Body of pancreas (tissue), 4 donors: ENCODE results near the gene POU2F2. TPM values are rescaled to one million over a fixed set of nuclear protein-coding genes. Genes with fewer than 3 reads are reported as not detected.

Experiments
- ATAC-seq: fragments of 150-250 bp; one replicate; pipeline ENCODE4 v1.9.1; 2016
- DNase-seq, 4 donors: peaks; one replicate each; pipeline ENCODE4 v3.0.0-alpha.2; 2019
- H3K27ac ChIP-seq, 4 donors: fragments of 200-600 bp; sonication (generic); 1 replicate in 3 of 4; 2 replicates in 1 of 4; pipeline versions ENCODE4 v1.5.1 to v1.6.1; 2016 to 2019; ENCODE audit warnings: mild to moderate bottlenecking in 1 of 4, mixed read lengths in 1 of 4, moderate library complexity in 1 of 4
- H3K27me3 ChIP-seq, 2 donors: fragments of 200-600 bp; sonication (generic); one replicate each; pipeline ENCODE4 v1.6.0; 2016; ENCODE audit warnings: mild to moderate bottlenecking in 1 of 2
- H3K36me3 ChIP-seq, 2 donors: fragments of 200-600 bp; sonication (generic); replicated peaks in 1 of 2; 2 replicates each; pipeline ENCODE4 v1.5.1; 2016; ENCODE audit warnings: low read depth in 2 of 2; ENCODE audit not compliant: insufficient read depth in 1 of 2
- H3K4me1 ChIP-seq: fragments of 200-600 bp; sonication (generic); one replicate; pipeline ENCODE4 v1.6.0; 2016
- H3K4me3 ChIP-seq, 2 donors: fragments of 200-600 bp; sonication (generic); 1 replicate in 1 of 2; 2 replicates in 1 of 2; pipeline ENCODE4 v1.5.1; 2016 to 2019
- H3K9me3 ChIP-seq, 3 donors: fragments of 200-600 bp; sonication (generic); 1 replicate in 2 of 3; 2 replicates in 1 of 3; pipeline ENCODE4 v1.5.1; 2016
- POLR2A ChIP-seq, 3 donors: fragments of 450-650 bp; IDR thresholded peaks; one replicate each; pipeline ENCODE4 v1.6.1; 2016; ENCODE audit warnings: antibody characterized with exemption in 3 of 3, mild to moderate bottlenecking in 2 of 3
- WGBS, 2 donors: methylation state at CpG; one replicate each; pipeline ENCODE4 v1.1.5; 2017; 5-methylcytosine and 5-hydroxymethylcytosine counted together
- intact Hi-C: fragments of 100-400 bp; cut with DNase I; formaldehyde crosslinking; loops from one replicate; pipeline ENCODE4 v1.15.1; 2023
- total RNA-seq, 2 donors: library from RNA; depleted of rRNA; stranded (reverse); fragments of >200 nt; gene quantifications; one replicate each; pipeline ENCODE4 v1.1.0, GENCODE V29; 2016
- TF ChIP-seq, protein P1 (sequence below), 7 experiments: fragments of 450-650 bp in 4 of 7; fragments of 200-600 bp in 3 of 7; sonication (generic) in 3 of 7; IDR thresholded peaks; one replicate each; pipeline ENCODE4 v1.5.1; 2016 to 2019; ENCODE audit warnings: antibody characterized with exemption in 7 of 7

POU2F2 gene
- total RNA-seq, 2 donors from 2014 or later = under 0.01 to 1.6 TPM

DNA sequence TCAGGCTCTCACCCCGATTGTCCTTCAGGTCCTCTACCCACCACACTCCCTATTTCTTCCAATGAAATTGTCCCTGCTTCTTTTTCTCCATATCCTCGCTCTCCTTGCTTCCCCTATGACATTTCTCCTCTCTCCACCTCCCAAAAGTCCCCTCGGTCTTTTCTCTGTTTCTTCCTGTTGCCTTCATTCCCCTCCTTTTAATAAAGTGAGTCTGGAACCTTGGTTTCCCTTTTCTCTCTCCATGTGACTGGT is 57.0 kb downstream of the POU2F2 start:
- Histone ChIP-seq H3K27ac (peak overlapping the region; percentile 88 to 99 (median 96)), H3K36me3 (peaks cover 10 to 11% of the 10 kb centered on the region in 2 donors), H3K4me3 (peak overlapping the region; percentile 29 to 38), H3K27me3 (no peaks in the 10 kb centered on the region), H3K4me1 (peaks cover 19% of the 10 kb centered on the region), H3K9me3 (no peaks in the 10 kb centered on the region)
- TF ChIP-seq, protein P1, sequence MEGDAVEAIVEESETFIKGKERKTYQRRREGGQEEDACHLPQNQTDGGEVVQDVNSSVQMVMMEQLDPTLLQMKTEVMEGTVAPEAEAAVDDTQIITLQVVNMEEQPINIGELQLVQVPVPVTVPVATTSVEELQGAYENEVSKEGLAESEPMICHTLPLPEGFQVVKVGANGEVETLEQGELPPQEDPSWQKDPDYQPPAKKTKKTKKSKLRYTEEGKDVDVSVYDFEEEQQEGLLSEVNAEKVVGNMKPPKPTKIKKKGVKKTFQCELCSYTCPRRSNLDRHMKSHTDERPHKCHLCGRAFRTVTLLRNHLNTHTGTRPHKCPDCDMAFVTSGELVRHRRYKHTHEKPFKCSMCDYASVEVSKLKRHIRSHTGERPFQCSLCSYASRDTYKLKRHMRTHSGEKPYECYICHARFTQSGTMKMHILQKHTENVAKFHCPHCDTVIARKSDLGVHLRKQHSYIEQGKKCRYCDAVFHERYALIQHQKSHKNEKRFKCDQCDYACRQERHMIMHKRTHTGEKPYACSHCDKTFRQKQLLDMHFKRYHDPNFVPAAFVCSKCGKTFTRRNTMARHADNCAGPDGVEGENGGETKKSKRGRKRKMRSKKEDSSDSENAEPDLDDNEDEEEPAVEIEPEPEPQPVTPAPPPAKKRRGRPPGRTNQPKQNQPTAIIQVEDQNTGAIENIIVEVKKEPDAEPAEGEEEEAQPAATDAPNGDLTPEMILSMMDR (IDR thresholded peaks at IDR 0.05) = peak in 1 of 7 experiments; percentile 19
- TF ChIP-seq POLR2A (IDR thresholded peaks at IDR 0.05) = no peak
- ATAC-seq = peak; percentile 1
- intact Hi-C loops = no loop called here
- 2 to 6% methylated on average over 3 of the region's 3 CpGs for WGBS, 2 donors
- no peak for DNase-seq

DNA sequence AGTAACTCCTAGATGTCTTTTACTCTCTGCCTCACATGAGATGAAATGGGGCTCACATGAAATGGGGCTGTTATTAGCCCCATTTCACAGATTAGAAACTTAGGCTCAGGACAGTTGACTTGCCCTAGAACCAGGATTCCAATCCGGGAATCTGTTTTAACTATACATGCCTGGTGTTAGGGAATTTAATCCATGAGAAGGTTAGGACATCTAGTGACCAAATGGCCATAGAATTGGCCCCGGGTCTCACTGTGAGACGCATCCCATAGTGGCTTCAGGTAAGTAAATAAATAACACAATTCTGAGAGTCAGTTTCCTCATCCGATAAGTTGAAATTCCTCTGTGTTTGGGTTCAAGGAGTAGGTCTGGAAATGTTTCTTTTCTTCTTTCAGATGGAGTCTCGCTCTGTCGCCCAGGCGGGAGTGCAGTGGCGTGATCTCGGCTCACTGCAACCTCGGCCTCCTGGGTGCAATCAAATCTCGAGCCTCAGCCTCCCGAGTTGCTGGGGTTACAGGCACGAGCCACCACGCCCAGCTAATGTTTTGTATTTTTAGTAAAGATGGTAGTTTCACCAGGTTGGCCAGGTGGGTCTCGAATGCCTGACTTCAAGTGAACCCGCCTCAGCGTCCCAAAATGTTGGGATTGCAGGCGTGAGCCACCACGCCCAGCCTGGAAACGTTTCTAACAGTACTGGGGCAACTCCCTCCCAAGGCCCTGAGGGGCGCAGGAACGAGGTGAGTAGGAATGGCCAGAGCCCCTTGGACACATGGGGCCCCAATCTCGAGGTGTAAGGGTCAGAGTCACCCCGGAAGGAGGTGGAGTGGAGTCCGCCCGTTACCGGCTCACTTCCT is 57.5 kb downstream of the POU2F2 start:
- ATAC-seq = no peak

DNA sequence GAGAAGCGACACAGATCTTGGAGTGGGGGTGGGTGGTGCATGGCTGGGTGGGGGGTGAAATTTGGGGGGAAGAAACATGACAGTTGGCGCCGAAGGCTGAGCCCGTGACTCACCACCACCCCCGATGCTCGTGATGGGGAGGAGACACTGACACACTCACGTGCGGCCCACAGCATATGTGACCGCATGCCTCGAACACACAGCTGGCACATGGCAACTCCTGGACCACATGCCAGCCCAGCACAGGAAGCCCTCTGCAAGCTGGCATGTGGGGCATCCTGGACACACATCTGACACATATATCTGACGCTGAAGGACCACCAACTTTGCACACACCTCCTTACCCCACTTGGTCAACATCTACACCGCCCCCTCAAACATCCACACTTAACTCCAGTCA is 61.0 kb downstream of the POU2F2 start:
- WGBS, 2 donors = 84 to 87% methylated on average over 11 to 12 of the region's 12 CpGs
- Histone ChIP-seq H3K9me3 (no peaks in the 10 kb centered on the region), H3K4me3 (no peak overlapping the region), H3K27me3 (peaks cover 0 to 6% of the 10 kb centered on the region in 2 donors), H3K36me3 (no peaks in the 10 kb centered on the region), H3K4me1 (peaks cover 8% of the 10 kb centered on the region), H3K27ac (no peak overlapping the region)
- DNase-seq = no peak
- TF ChIP-seq POLR2A (IDR thresholded peaks at IDR 0.05) = no peak
- TF ChIP-seq, protein P1 (IDR thresholded peaks at IDR 0.05) = no peak
- no peak for ATAC-seq
- intact Hi-C loops = no loop called here

More for the DNA sequence above, 57.5 kb downstream of the POU2F2 start:
- peak overlapping the region; percentile 29 to 38 for H3K4me3 ChIP-seq
- intact Hi-C loops = no loop called here
- TF ChIP-seq POLR2A (IDR thresholded peaks at IDR 0.05) = no peak
- TF ChIP-seq, protein P1 (IDR thresholded peaks at IDR 0.05) = peak in 1 of 7 experiments; percentile 15
- peaks cover 6% of the 10 kb centered on the region in 2 donors for H3K36me3 ChIP-seq
- 61 to 69% methylated on average over 26 to 27 of the region's 27 CpGs for WGBS, 2 donors
- H3K27me3 ChIP-seq = no peaks in the 10 kb centered on the region
- DNase-seq = peak in 3 of 4 donors; percentile 17 to 35 (median 31)
- no peaks in the 10 kb centered on the region for H3K9me3 ChIP-seq
- peaks cover 19% of the 10 kb centered on the region for H3K4me1 ChIP-seq
- peak overlapping the region; percentile 88 to 99 (median 96) for H3K27ac ChIP-seq

DNA sequence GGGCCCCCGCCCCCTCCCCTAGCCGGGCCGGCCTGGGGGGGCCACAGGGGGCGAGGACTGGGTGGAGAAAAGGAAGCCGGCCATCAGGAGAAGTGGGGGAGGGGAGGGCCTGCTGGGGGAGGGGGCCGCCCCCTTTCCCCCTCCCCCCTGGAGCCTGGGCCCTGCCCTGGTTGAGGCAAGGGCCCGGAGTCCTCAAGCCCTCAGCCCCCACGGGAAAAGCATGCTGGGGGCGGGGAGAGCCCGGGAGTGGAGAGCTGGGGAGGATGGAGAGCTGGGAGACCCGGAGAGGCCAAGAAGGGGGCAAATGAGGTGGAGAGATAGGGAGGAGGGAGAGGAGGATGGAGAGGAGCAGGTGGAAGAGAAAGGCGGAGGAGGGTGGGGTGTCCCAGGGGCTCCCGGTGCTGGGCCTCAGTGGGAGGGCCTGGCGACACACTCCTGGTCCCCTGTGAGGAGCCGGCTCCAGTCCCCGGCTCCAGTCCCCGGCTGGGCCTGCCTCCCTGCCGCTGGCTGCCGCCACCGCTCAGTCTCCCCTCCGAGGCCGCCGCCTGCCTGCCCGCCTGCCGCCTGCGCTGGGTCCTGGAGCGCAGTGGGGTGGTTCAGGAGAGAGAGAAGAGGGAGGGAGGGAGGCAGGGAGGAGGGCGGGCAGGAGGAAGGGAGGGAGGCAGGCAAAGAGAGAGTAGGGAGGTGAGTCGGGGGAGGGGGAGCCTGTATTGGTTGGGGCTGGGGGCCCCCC is 62.5 kb downstream of the POU2F2 start, which contains the start of gene GRIK5:
Gene GRIK5, minus strand, starts transcription at position 588 of the 733 bp plus-strand sequence. CDS start 4,436 bp downstream, outside the sequence.
- peaks cover 3% of the 10 kb centered on the region for H3K4me1 ChIP-seq
- peak within 1 kb of the TSS in 1 of 4 donors; percentile 25 for H3K27ac ChIP-seq
- no peaks in the 10 kb centered on the region for H3K36me3 ChIP-seq
- H3K27me3 ChIP-seq = peaks cover 0 to 6% of the 10 kb centered on the region in 2 donors
- DNase-seq (peak in 2 of 4 donors; percentile 24 to 29), ATAC-seq (peak; percentile 45)
- intact Hi-C loops = no loop called here
- 11 to 37% methylated on average over 18 to 29 of the region's 29 CpGs for WGBS, 2 donors
- H3K4me3 ChIP-seq = no peak within 1 kb of the TSS
- TF ChIP-seq, protein P1 (IDR thresholded peaks at IDR 0.05) = no peak
- TF ChIP-seq POLR2A (IDR thresholded peaks at IDR 0.05) = peak in 2 of 3 donors; percentile 18 to 36
- no peaks in the 10 kb centered on the region for H3K9me3 ChIP-seq
